Uterus (tissue), 4 donors: Measurements from ENCODE around the gene PSMD2. TPM values are rescaled to one million over a fixed set of nuclear protein-coding genes. Genes with fewer than 3 reads are reported as not detected.

Experiments
- DNase-seq, 2 donors: peaks; one replicate each; pipeline ENCODE4 v3.0.0-alpha.2; 2019 to 2020
- H3K27ac ChIP-seq, 2 donors: fragments of 200-600 bp; sonication (generic); 1 replicate in 1 of 2; 2 replicates in 1 of 2; pipeline ENCODE4 v1.5.1; 2016 to 2018
- H3K27me3 ChIP-seq, 2 donors: fragments of 200-600 bp; sonication (generic); one replicate each; pipeline ENCODE4 v1.5.1; 2018 to 2019; ENCODE audit warnings: control low read depth in 1 of 2
- H3K36me3 ChIP-seq, 2 donors: fragments of 200-600 bp; sonication (generic); one replicate each; pipeline ENCODE4 v1.5.1; 2019; ENCODE audit warnings: control low read depth in 1 of 2
- H3K4me1 ChIP-seq, 2 donors: fragments of 200-600 bp; sonication (generic); one replicate each; pipeline ENCODE4 v1.5.1; 2018 to 2019; ENCODE audit warnings: control low read depth in 1 of 2
- H3K4me3 ChIP-seq, 2 donors: fragments of 200-600 bp; sonication (generic); 1 replicate in 1 of 2; 2 replicates in 1 of 2; pipeline ENCODE4 v1.5.1; 2018 to 2019; ENCODE audit warnings: mild to moderate bottlenecking in 1 of 2
- H3K9me3 ChIP-seq, 2 donors: fragments of 200-600 bp; sonication (generic); one replicate each; pipeline ENCODE4 v1.5.1; 2019; ENCODE audit warnings: control low read depth in 1 of 2
- CTCF ChIP-seq, 4 experiments: fragments of 200-600 bp in 2 of 4; fragments of 450-650 bp in 2 of 4; sonication (generic) in 2 of 4; IDR thresholded peaks; one replicate each; pipeline ENCODE4 v1.5.1; 2016 to 2019; ENCODE audit warnings: antibody characterized with exemption in 4 of 4, mild to moderate bottlenecking in 2 of 4, moderate library complexity in 1 of 4
- POLR2A ChIP-seq, 2 donors: fragments of 450-650 bp; IDR thresholded peaks; one replicate each; pipeline ENCODE4 v1.6.1; 2016; ENCODE audit warnings: antibody characterized with exemption in 2 of 2, mild to moderate bottlenecking in 1 of 2, moderate library complexity in 1 of 2
- intact Hi-C: fragments of 100-400 bp; cut with DNase I; formaldehyde crosslinking; loops from one replicate; pipeline ENCODE4 v1.15.1; 2023; ENCODE audit warnings: low total_unique reads
- total RNA-seq, 4 donors: library from RNA; depleted of rRNA in 3 of 4; stranded (reverse); fragments of >200 nt in 3 of 4; gene quantifications; one replicate each; pipeline versions ENCODE4 v1.1.0 to v1.2.4, GENCODE V29; 2014 to 2023
- donor health status: DM: yes; HTN: yes; CAD: no.

Gene PSMD2
- total RNA-seq, 4 donors from 2014 or later, result 117 to 275 (median 147) TPM

- H3K27me3 ChIP-seq, result no peaks in the 10 kb centered on the region
- H3K27ac ChIP-seq, result peak overlapping the region in 1 of 2 donors; percentile 8
- H3K36me3 ChIP-seq, result no peaks in the 10 kb centered on the region
- no peak for TF ChIP-seq CTCF (IDR thresholded peaks at IDR 0.05)
- no peak for TF ChIP-seq POLR2A (IDR thresholded peaks at IDR 0.05)
- H3K4me1 ChIP-seq, result peaks cover 0 to 21% of the 10 kb centered on the region in 2 donors
- no peaks in the 10 kb centered on the region for H3K9me3 ChIP-seq
- intact Hi-C loops, result loop anchor here (10.0 kb wide), 1 partner anchor 132 kb away; the partner anchor contains the start of gene ABCF3
- no peak overlapping the region for H3K4me3 ChIP-seq
- DNase-seq, result no peak
These were observed 18.2 kb downstream of the PSMD2 start for GRCh38 chr3:184317201-184317600.

- Histone ChIP-seq H3K27ac (peak overlapping the region; percentile 84 to 86), H3K36me3 (no peaks in the 10 kb centered on the region), H3K4me1 (peaks cover 0 to 21% of the 10 kb centered on the region in 2 donors), H3K27me3 (no peaks in the 10 kb centered on the region), H3K9me3 (no peaks in the 10 kb centered on the region), H3K4me3 (no peak overlapping the region)
- DNase-seq, result peak; percentile 97
- intact Hi-C loops, result no loop called here
- no peak for TF ChIP-seq CTCF (IDR thresholded peaks at IDR 0.05)
- TF ChIP-seq POLR2A (IDR thresholded peaks at IDR 0.05), result no peak
These were observed 21.0 kb downstream of the PSMD2 start for GRCh38 chr3:184320104-184320445.

GRCh38 chr3:184321666-184322065, 22.6 kb downstream of the PSMD2 start:
- H3K4me3 ChIP-seq, result no peak overlapping the region
- TF ChIP-seq POLR2A (IDR thresholded peaks at IDR 0.05) (no peak), CTCF (IDR thresholded peaks at IDR 0.05) (no peak)
- H3K27me3 ChIP-seq, result no peaks in the 10 kb centered on the region
- DNase-seq, result no peak
- intact Hi-C loops, result no loop called here
- peak overlapping the region in 1 of 2 donors; percentile 7 for H3K27ac ChIP-seq
- no peaks in the 10 kb centered on the region for H3K9me3 ChIP-seq
- no peaks in the 10 kb centered on the region for H3K36me3 ChIP-seq
- H3K4me1 ChIP-seq, result peaks cover 0 to 17% of the 10 kb centered on the region in 2 donors

- Histone ChIP-seq H3K36me3 (no peaks in the 10 kb centered on the region), H3K4me3 (no peak overlapping the region), H3K9me3 (no peaks in the 10 kb centered on the region), H3K27me3 (no peaks in the 10 kb centered on the region), H3K4me1 (peaks cover 0 to 10% of the 10 kb centered on the region in 2 donors), H3K27ac (peak overlapping the region in 1 of 2 donors; percentile 7)
- TF ChIP-seq CTCF (IDR thresholded peaks at IDR 0.05), result no peak
- TF ChIP-seq POLR2A (IDR thresholded peaks at IDR 0.05), result no peak
- DNase-seq, result peak; percentile 61 to 67
- intact Hi-C loops, result no loop called here
These were observed 23.9 kb downstream of the PSMD2 start for GRCh38 chr3:184322731-184323487.

- H3K27ac ChIP-seq, result no peak overlapping the region
- intact Hi-C loops, result no loop called here
- peaks cover 0 to 10% of the 10 kb centered on the region in 2 donors for H3K4me1 ChIP-seq
- H3K36me3 ChIP-seq, result no peaks in the 10 kb centered on the region
- no peaks in the 10 kb centered on the region for H3K27me3 ChIP-seq
- TF ChIP-seq CTCF (IDR thresholded peaks at IDR 0.05) (no peak), POLR2A (IDR thresholded peaks at IDR 0.05) (no peak)
- no peak for DNase-seq
- H3K4me3 ChIP-seq, result no peak overlapping the region
- no peaks in the 10 kb centered on the region for H3K9me3 ChIP-seq
These were observed 24.7 kb downstream of the PSMD2 start for GRCh38 chr3:184323696-184324095.
